HG03565 (cell line): ENCODE measurements around the gene TARM1.

ENCODE experiments used
- ATAC-seq: cut with Tn5 transposase; IDR thresholded peaks from one replicate; pipeline ENCODE4 v1.9.1; 2021; ENCODE audit warnings: mild to moderate bottlenecking, moderate library complexity; ENCODE audit not compliant: unreplicated experiment

Gene TARM1

DNA sequence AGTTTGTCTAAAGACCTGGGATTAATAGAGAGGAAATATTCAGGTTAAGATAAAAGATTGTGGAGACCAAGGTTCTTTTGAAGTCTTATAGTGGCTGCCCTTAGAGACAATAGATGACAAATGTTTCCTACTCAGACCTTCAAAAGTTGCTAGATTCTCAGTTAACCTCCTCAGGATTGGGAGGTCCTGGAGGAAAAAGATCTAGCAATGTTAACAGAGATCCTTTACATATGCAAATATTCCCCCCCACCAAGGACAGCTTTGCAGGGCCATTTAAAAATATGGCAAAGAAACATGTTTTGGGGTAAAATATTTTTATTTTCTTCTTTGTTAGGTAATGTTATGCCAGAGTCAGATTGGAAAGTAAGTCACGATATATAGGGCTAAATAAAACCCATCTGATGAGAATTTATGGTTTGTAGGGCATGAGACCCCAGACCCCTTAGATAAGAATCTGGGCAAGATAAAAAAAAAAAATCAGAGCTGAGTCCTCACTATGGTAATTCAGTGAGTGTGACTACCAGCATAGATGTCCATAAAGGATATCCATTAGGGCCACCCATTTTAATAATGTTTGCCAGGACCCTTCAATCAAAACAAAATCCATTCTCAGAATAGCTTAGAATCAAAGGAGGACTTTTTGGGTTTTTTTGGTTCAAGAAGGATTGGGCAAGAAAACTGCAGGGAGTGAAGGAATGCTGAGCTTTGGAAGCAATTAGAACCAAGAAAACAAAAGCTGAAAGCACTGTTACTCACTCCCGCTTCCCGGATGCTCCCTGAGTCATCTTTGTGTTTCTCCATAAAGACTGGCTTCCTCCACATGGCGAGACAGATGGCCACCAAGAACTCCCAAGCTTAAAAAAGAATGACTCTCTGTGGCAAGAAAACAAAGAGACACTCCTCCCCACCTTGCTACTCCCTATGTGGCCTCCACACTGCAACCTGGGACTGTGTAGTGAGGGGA lies 45.7 kb downstream of the TARM1 start:
- ATAC-seq, result no peak

DNA sequence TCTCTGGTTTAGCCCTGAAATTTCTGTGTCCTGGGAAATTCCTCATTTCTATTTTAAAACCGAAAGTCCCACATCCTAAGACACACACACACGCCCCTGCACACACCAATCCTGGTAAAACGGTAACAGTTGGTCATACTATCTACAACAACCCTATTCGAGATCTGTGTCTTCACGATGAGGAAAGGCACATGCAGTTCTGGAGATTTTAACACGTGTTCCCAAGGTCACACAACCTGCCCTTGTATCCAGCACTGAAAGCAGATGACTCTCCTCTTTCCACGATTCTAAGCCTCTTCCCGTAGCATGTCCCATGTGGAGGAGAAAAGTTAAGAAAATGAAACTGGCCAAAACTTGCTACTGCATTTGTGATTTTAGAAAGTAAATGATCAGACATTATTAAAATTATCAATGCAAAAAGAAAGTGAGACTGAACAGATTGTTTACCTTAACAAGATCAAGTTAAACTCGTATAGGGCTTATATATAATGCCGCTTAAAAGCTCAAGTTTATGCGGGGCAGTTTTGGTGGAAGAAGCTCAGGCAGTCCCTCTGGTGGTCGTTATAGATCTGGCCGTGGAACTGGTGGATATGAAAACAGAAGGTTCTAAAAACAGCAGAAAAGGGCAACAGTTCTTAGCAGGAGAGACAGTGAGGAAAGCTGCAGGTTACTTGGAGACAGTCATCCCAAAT lies 50.1 kb downstream of the TARM1 start:
- ATAC-seq, result no peak

DNA sequence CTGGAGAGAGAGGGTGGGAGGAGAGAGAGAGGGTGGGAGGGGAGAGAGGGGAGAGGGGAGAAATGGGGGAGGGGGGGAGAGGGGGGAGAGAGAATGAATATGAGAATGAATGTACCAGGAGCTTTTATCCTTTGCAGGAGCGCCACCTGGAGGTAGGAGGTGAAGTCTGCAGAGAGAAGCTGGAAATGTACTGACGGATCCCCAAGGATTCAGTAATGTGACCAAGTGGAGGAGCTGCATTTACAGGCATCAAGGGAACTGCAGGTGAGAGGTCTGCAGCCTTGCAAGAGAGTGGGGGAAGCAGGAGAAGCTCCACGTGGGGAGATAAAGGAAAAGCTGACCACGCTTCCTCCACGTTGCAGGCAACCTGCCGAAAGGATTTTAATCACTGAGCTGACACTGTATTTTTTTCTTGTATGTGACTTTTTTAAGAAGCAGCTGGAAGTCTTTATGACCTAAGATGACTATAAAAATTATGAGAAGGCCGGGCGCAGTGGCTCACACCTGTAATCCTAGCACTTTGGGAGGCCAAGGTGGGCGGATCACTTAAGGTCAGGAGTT lies 51.2 kb downstream of the TARM1 start:
- no peak for ATAC-seq

DNA sequence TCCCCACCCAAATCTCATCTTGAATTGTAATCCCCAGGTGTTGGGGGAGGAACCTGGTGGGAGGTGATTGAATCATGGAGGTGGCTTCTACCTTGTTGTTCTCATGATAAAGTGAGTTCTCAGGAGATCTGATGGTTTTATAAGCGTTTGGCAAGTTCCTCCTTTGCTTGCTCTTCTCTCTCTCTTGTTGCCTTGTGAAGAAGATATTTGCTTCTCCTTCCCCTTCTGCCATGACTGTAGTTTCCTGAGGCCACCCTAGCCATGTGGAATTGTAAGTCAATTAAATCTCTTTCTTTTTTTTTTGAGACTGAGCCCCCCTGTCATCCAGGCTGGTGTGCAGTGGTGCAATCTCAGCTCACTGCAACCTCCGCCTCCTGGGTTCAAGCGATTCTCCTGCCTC lies 51.9 kb downstream of the TARM1 start:
- no peak for ATAC-seq

DNA sequence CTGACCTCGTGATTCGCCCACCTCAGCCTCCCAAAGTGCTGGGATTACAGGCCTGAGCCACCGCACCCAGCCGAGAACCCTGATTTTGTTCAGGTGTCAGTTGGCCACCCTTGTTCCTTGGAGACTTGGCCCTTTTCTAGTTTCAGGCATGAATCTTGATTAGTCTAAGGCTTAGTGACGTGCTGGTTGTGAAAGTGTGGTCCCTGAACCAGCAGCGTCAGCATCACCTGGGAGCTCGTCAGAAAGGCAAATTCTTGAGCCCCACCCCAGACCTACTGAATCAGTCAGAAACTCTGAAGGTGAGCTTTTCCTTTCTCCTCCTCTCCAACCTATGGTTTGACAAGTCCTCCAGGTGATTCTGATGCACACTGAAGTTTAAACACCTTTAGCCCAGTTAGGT lies 54.5 kb downstream of the TARM1 start:
- ATAC-seq, result no peak

DNA sequence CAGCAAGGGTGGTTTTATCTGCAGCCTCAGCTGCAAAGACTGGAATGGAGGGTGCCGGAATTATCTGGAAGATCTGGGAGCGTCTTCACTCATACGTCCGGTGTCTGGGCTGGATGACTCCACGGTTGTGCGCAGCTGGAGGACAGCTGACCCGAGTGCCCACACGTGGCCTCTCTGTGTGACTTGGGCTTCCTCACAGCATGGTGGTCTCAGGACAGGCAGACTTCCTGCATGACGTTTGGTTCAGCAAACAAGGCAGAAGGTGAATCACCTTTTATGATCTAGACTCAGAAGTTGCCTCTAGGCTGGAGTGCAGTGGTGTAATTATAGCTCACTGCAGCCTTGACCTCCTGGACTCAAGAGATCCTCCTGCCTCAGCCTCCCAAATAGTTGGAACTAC lies 56.5 kb downstream of the TARM1 start:
- no peak for ATAC-seq

DNA sequence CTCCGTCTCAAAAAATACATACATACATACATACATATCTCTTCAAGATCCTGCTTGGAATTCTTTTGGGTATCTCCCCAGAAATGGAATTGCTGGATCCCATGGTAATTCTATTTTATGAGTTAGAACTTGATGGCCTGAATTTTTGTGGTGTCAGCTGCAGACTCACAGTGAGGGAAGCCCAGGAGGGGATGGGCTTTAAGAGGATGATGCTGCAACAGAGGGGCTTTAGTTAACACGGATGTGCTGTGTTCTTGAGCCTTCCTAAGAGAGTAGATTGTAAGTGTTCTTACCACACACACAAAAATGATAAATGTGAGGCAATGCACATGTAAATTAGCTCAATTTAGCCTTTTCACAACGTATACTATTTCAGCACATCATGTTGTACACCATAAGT lies 58.0 kb downstream of the TARM1 start:
- no peak for ATAC-seq

DNA sequence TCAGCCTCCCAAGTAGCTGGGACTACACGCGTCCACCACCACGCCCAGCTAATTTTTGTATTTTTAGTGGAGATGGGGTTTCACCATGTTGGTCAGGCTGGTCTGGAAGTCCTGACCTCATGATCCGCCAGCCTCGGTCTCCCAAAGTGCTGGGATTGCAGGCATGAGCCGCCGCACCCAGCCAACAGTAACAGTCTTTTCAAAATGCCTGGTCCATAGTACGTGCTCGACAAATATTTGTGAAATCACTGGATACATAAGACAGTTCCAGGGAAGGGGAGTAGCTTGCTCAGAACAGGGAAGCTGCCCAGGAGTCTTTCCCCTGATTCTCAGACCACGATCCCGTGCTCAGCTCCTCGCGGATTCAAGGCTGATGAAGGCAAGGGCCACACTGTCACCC lies 59.2 kb downstream of the TARM1 start:
- no peak for ATAC-seq

DNA sequence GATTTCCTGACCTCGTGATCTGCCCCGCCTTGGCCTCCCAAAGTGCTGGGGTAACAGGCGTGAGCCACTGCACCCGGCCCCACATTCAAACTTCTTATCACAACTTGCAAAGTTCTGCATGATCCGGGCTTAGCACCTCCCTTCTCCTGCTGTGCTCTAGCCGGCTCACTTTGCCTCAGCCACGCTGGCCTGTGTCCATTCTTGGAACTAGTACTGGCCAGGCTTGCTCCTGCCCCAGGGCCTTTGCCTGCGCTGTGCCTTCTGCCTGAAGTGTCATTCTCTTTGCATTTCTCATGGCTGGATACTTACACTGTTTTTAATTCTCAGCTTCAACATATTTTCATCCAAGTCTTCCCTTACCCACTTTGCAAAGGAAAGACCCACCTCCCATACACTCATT lies 59.8 kb downstream of the TARM1 start:
- no peak for ATAC-seq
